GM18951 (cell line): Measurements from ENCODE around the gene ADAMTS8.

Source experiments
- POLR2A ChIP-seq: IDR thresholded peaks from 4 replicates; pipeline ENCODE4 v1.6.1; 2011; ENCODE audit warnings: mild to moderate bottlenecking; ENCODE audit not compliant: insufficient read length, insufficient read depth; ENCODE audit errors: extremely low read depth
- in situ Hi-C: fragments of 300-500 bp; cut with MboI; formaldehyde crosslinking; loops from one replicate; pipeline ENCODE4 v1.12.0; 2022; ENCODE audit warnings: low sequenced_read_pairs, mixed read lengths, inconsistent platforms; ENCODE audit not compliant: unreplicated experiment

The ADAMTS8 gene

GRCh38 chr11:130400781-130401483, 27.5 kb downstream of the ADAMTS8 start:
- no peak for TF ChIP-seq POLR2A
- in situ Hi-C loops = no loop called here

- in situ Hi-C loops = loop anchor here (25.0 kb wide), 1 partner anchor 187 kb away; no protein-coding TSS in a partner anchor
- TF ChIP-seq POLR2A = no peak
Measured at GRCh38 chr11:130399196-130399595, 29.2 kb downstream of the ADAMTS8 start.

GRCh38 chr11:130397780-130398179, 30.6 kb downstream of the ADAMTS8 start:
- in situ Hi-C loops = loop anchor here (25.0 kb wide), 1 partner anchor 185 kb away; no protein-coding TSS in a partner anchor
- TF ChIP-seq POLR2A = no peak

GRCh38 chr11:130396965-130397364, 31.4 kb downstream of the ADAMTS8 start:
- TF ChIP-seq POLR2A = no peak
- in situ Hi-C loops = loop anchor here (25.0 kb wide), 1 partner anchor 185 kb away; no protein-coding TSS in a partner anchor

- in situ Hi-C loops = loop anchor here (25.0 kb wide), 1 partner anchor 182 kb away; no protein-coding TSS in a partner anchor
- TF ChIP-seq POLR2A = no peak
Measured at GRCh38 chr11:130394615-130395014, 33.8 kb downstream of the ADAMTS8 start.

- TF ChIP-seq POLR2A = no peak
- in situ Hi-C loops = loop anchor here (25.0 kb wide), 1 partner anchor 179 kb away; no protein-coding TSS in a partner anchor
Measured at GRCh38 chr11:130391711-130392110, 36.7 kb downstream of the ADAMTS8 start.

- in situ Hi-C loops = loop anchor here (25.0 kb wide), 1 partner anchor 178 kb away; no protein-coding TSS in a partner anchor
- no peak for TF ChIP-seq POLR2A
Measured at GRCh38 chr11:130390071-130390758, 38.2 kb downstream of the ADAMTS8 start.

GRCh38 chr11:130389335-130389935, 39.0 kb downstream of the ADAMTS8 start:
- in situ Hi-C loops = loop anchor here (25.0 kb wide), 1 partner anchor 177 kb away; no protein-coding TSS in a partner anchor

GRCh38 chr11:130388607-130389205, 39.7 kb downstream of the ADAMTS8 start:
- in situ Hi-C loops = loop anchor here (25.0 kb wide), 1 partner anchor 176 kb away; no protein-coding TSS in a partner anchor
- TF ChIP-seq POLR2A = no peak

More at GRCh38 chr11:130389335-130389935, 39.0 kb downstream of the ADAMTS8 start:
- TF ChIP-seq POLR2A = no peak

- in situ Hi-C loops = loop anchor here (25.0 kb wide), 1 partner anchor 174 kb away; no protein-coding TSS in a partner anchor
- no peak for TF ChIP-seq POLR2A
Measured at GRCh38 chr11:130386056-130386455, 42.4 kb downstream of the ADAMTS8 start.

GRCh38 chr11:130383344-130384211, 44.8 kb downstream of the ADAMTS8 start:
- in situ Hi-C loops = loop anchor here (25.0 kb wide), 1 partner anchor 171 kb away; no protein-coding TSS in a partner anchor
- TF ChIP-seq POLR2A = no peak

GRCh38 chr11:130381317-130381716, 47.1 kb downstream of the ADAMTS8 start:
- TF ChIP-seq POLR2A = no peak
- in situ Hi-C loops = loop anchor here (25.0 kb wide), 1 partner anchor 169 kb away; no protein-coding TSS in a partner anchor

GRCh38 chr11:130380778-130381177, 47.6 kb downstream of the ADAMTS8 start:
- TF ChIP-seq POLR2A = no peak
- in situ Hi-C loops = loop anchor here (25.0 kb wide), 1 partner anchor 168 kb away; no protein-coding TSS in a partner anchor
